Measurements from ENCODE around the gene ADGRD1. TPM values are rescaled to one million over a fixed set of nuclear protein-coding genes. Genes with fewer than 3 reads are reported as not detected.

ADGRD1 gene
- total RNA-seq, 1 donor from 2014 or later: 0.61 TPM

DNA sequence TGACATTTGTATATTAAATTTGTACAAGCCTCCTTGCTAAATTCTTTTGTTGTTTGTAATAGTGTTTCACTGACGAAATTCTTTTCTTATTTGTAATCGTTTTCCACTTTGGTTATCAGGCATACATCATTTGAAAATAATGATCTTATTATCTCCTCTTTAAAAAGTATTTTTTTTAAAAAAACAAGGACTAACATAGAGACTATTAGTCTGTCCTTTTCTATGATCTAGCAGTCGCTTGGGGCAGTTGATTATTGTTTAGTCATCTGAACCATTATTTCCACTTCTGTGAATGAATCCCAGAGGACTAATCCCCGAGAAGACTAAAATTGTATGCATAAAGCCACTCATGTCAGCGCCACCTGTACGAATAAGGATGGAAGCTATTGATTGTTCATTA, 11.5 kb downstream of the ADGRD1 start:
- intact Hi-C loops (cut with micrococcal nuclease): no loop called here

- intact Hi-C loops (cut with micrococcal nuclease): no loop called here
Observed at GRCh38 chr12:130965668-130966067, 12.0 kb downstream of the ADGRD1 start.

DNA sequence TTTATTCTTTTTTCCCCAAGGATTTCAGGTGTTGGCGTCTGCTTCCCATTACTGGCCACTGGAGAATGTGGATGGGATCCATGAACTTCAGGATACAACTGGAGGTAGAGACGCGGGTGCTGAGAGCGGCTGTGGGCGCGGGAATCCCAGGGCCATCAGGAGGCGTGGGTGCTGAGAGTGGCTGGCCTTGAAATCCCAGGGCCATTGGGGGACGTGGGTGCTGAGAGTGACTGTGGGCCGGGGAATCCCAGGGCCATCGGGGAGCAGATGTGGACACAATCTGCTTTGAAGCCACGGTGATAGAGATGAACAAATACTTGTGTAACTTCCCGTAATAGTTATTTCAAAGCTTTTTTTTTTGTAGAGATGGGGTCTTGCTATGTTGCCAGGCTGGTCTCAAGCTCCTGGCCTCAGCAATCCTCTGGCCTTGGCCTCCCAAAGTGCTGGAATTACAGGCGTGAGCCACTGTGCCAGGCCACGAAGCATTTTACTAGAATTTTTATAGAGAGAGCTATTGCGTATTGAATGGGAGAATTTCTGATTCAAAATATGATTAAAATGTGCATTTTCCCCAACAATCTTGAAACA, 12.8 kb downstream of the ADGRD1 start:
- intact Hi-C loops (cut with micrococcal nuclease): no loop called here

DNA sequence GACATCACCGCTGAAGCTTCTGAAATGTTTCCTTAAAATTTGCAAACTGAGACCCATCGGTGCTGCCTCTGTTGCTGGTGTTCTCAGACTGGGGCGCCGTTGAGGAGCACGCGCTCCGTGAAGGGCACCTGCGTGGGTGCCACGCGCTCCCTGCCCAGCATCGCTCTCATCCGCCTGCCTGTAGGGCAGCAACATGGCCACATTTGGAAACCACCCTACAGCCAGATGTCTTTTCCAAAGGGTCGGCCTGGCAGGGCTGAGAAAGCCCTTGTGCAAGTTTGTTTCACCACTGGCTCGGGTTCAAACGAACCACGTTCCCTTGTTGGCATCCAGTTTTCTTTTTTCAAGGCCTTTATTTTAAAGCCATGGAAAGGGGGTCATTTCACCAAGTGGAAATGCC, 13.9 kb downstream of the ADGRD1 start:
- intact Hi-C loops (cut with micrococcal nuclease): no loop called here

DNA sequence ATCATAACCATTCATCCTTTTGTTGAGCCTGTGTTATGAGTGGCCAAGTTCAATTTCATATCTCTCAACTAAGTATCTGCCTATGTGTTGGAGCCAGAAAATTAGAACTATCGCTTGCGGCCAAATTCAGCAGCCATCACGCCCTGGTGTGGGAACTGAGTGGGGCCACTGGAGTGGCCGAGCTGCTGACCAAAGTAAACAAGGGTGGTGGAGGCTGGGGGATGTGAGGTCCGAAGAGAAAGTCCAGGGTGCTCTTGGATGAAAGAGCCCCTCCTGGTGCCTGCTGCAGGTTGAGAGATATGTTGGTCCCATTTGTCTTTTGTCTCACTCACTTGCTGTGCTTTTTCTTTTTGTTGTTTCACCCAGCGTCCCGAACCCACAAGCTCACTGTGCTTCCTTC, 14.9 kb downstream of the ADGRD1 start:
- intact Hi-C loops (cut with micrococcal nuclease): no loop called here

GRCh38 chr12:130969223-130969622, 15.5 kb downstream of the ADGRD1 start:
- intact Hi-C loops (cut with micrococcal nuclease): no loop called here

DNA sequence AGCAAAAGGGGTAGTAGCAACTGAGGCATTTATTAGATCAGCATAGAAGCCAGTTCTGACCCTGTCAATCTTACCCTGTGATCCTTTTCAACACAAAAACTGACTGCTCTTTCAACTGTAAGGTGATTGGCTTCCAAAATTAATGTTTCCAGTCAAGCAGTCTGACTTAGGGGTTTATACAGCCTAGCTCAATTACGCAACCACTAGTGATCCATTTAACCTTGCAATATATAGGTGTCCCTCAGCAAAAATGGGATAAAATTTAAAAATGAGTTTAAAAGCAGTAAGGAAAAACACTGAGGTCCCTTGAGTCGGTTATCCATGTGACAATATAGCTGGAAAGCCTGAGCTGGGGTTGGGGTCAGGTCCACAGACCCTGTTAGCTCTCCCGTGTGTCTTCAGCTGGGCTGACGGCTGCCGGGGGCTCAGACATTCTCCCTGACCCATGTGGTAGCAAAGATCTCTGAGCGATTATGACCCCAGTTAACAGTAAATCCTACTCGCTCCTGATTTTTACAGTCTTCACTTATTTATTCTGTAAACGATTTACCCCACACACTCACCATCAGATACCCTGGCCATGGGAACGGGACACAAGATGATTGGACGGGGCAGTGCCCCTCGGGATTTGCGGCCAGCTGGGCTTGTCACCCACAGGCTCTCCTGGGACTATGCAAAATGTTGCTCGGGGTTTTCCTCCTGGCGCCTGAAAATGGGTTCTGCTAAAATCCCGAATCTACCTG, 16.6 kb downstream of the ADGRD1 start:
- intact Hi-C loops (cut with micrococcal nuclease): no loop called here

DNA sequence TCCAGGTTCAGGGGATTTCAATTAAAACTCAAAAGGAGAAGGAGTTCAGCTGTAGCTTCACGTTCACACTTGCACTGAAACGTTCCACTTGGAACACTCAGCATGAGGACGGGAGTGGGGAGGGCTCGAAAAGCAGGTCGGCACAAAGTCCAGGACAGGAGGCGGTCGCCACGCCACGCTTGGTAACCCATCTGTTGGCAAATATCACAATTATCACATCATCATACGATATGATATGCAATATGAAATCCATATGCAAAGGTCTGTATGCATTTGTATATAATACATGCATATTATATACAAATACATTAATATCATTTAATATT, 17.2 kb downstream of the ADGRD1 start:
- intact Hi-C loops (cut with micrococcal nuclease): no loop called here

- intact Hi-C loops (cut with micrococcal nuclease): no loop called here
Observed at GRCh38 chr12:130971925-130972585, 18.3 kb downstream of the ADGRD1 start.

DNA sequence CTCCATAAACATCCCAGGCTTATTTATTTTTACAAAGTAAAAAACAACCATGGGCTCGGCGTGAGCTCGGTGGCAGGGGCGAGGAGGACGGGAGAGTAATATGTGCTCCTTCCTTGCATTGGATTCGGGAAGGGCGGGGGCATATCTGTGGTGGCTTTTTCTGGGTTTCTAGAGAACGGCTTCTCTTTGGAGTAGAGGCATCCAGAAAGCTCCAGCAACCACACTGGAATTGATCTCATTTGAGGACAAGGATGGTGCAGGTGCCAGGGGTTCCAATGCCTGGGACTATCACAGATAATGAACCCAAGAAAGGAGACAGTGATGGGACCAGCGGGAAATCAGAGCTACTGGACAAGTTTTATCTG, 18.9 kb downstream of the ADGRD1 start:
- intact Hi-C loops (cut with micrococcal nuclease): no loop called here

DNA sequence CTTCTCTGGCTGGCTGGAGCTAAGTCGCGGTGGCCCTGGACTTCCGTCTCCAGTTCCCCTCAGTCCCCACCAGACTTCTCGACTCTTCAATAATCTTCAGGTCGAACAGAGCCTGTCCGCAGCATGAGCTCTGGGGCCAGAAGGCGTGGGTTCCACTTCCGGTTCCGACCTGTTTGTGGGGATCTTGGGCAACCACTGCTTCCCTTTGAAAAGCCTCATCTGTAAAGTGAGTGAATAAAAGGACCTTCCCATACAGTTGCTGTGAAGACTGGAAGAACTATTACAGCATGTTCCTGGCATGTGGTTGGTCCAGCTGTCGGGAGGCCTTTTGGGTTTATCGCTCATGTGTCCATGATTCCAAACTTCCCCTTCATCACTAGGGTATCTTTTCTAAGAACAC, 19.4 kb downstream of the ADGRD1 start:
- intact Hi-C loops (cut with micrococcal nuclease): no loop called here

DNA sequence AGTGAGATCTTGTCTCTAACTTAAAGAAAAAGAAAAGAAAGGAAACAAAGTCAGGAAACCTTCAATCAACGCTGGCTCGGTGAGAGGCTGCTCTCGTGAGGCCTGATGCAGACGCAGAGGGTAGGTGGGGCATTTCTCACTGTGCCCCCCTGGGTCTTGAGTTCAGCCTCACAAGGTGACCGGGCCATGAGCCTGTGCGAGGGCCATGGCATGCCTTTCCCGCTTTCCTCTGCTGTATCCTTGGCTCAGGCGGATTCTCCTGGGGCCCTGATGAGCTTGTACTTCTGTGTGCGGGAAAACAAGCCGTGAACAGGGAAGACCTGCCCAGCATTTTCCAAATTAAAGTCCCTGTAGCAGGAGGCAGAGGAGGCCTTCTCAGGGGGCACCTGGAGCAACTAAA, 20.2 kb downstream of the ADGRD1 start:
- intact Hi-C loops (cut with micrococcal nuclease): no loop called here

- intact Hi-C loops (cut with micrococcal nuclease): no loop called here
Observed at GRCh38 chr12:130975116-130975515, 21.4 kb downstream of the ADGRD1 start.

GRCh38 chr12:130976171-130976720, 22.5 kb downstream of the ADGRD1 start:
- intact Hi-C loops (cut with micrococcal nuclease): no loop called here

DNA sequence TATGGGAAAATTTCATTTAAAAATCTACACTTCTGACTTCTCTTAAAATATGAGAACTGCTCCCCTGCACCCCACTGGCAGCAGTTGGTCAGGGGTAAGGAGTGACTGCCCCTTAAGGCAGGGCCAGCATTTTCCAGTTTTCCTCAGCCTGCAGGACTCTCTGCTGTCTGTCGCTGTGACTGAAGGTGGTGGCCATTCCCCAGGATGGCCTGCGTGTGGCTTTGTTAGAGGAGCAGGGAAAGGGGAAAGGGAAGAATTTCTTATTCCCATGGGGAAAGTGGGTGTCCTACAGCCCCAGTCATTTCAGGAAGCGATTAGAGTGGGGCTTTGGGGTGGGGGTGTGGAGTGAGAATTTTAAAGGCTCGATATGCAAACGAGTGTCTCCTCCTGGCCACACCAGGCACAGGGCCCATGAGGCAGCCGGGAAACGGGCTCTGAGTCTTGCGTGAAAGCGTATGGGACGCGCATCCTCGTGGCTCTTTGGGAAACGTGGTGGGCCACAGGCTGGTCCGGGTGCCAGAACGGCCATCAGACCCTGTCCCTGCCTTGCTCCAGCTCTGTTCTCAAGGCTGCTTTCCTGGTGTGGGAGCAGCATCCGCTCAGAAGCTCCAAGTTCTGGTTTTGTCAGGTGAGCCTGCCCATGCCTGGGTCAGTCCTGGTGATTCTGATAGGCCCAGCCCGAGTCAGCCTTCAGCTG, 23.5 kb downstream of the ADGRD1 start:
- intact Hi-C loops (cut with micrococcal nuclease): no loop called here

DNA sequence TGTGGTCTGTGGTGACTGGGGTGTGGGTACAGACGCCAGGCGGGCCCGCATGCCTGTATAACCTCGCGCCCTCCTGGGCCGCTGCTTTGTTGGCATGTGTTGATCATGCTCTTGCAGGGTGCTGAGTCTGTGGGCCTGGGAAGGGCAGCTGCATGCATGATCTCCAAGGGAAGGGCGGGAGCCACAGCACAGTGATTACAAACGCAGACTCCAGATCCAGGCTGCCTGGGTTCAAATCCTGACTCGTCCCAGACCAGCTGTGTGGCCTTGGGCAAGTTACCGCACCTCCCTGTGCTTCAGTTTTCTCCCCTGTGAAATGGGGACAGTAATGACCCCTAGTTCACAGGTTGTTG, 24.0 kb downstream of the ADGRD1 start:
- intact Hi-C loops (cut with micrococcal nuclease): no loop called here

DNA sequence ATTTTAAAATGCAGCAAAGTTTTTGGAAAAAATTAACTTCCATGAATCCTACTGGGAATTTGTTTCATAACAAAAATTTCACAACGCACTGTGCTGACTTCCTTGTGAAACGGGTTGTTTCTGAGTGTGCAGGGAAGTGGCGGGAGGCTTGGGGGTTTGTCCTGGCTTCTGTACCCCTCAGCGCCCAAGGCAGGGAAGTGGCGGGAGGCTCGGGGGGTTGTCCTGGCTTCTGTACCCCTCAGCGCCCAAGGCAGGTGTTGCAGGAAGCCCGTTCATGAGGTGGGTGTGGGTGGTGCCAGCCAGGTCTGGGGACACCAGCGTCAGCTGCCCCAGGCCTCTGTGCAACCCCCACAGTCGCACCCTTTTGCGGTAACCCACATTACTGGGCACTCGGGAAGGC, 25.1 kb downstream of the ADGRD1 start:
- intact Hi-C loops (cut with micrococcal nuclease): no loop called here

DNA sequence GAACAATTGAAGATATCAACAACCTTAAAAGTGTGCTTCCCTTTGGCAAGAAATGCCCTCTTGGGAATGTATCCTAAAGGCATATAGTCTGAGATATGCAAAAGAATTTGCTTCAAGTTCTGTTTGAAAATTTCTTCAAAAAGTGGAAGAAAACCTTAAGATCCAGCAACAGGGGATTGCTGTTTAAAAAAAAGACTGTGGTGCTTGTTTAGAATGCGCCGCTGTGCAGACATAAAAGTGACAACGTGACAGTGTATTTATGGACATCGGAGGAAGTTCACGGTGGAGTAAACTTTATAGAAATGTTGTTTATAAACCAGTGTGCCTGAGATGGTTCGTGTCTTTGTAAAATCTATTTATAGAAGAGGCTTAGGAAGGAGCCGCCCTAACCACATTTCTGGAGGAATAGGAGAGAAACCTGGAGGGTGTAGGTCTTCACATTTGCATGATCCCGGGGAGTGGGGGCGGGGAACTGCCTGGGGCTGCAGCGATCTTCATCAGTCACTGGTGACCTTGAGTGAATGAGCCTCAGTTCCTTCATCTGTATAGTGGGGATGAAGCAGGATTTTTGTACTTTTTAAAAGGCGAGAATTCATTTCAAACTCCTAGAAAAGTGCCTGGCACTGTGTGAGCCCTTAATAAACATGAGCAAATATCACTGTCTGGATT, 27.5 kb downstream of the ADGRD1 start:
- intact Hi-C loops (cut with micrococcal nuclease): no loop called here

- intact Hi-C loops (cut with micrococcal nuclease): no loop called here
Observed at GRCh38 chr12:130981911-130982310, 28.2 kb downstream of the ADGRD1 start.

GRCh38 chr12:130982565-130983225, 29.0 kb downstream of the ADGRD1 start:
- intact Hi-C loops (cut with micrococcal nuclease): no loop called here

Data from T-helper 2 cell treated with Interferon-gamma antibody and Interleukin-4, amounts not matched to agents 100 ng/mL and 5 ng/mL, for 36 hours (primary cell).